K562 (cell line): Measurements from ENCODE around the gene KLHDC7A. TPM values are rescaled to one million over a fixed set of nuclear protein-coding genes. Genes with fewer than 3 reads are reported as not detected.

Experiments
- ADNP ChIP-seq: fragments of 200-800 bp; sonication (Bioruptor generic); IDR thresholded peaks from 2 replicates; pipeline ENCODE4 v1.6.1; 2016; ENCODE audit warnings: missing genetic modification characterization, missing compliant biosample characterization
- ARHGAP35 ChIP-seq: fragments of 450-650 bp; IDR thresholded peaks from 2 replicates; pipeline ENCODE4 v1.6.1; 2018; ENCODE audit not compliant: partially characterized antibody
- BACH1 ChIP-seq: fragments of 200-800 bp; sonication (Bioruptor generic); IDR thresholded peaks from 2 replicates; pipeline ENCODE4 v1.6.1; 2016; ENCODE audit warnings: missing genetic modification characterization, missing compliant biosample characterization
- BHLHE40 ChIP-seq: IDR thresholded peaks from 2 replicates; pipeline ENCODE4 v1.6.1; 2011; ENCODE audit warnings: low read length, improper control_type of control experiment
- BRCA1 ChIP-seq, 2 experiments: fragments of 450-650 bp in 1 of 2; sonication (generic) in 1 of 2; formaldehyde crosslinking in 1 of 2; IDR thresholded peaks; 2 replicates each; pipeline versions ENCODE4 v1.5.0 to v1.6.1; 2017 to 2020; ENCODE audit warnings: mild to moderate bottlenecking in 1 of 2, missing genetic modification reagents in 1 of 2
- EWSR1 ChIP-seq: fragments of 450-650 bp; IDR thresholded peaks from 2 replicates; pipeline ENCODE4 v1.6.1; 2018; ENCODE audit warnings: borderline replicate concordance, mild to moderate bottlenecking, low read depth, moderate library complexity; ENCODE audit not compliant: partially characterized antibody
- JUND ChIP-seq, 2 experiments: IDR thresholded peaks; 2 replicates in 1 of 2; 3 replicates in 1 of 2; pipeline ENCODE4 v1.6.1; 2011; ENCODE audit warnings: borderline replicate concordance in 2 of 2, low read depth in 2 of 2, low read length in 2 of 2, improper control_type of control experiment in 1 of 2, missing biosample characterization in 1 of 2, missing genetic modification characterization in 1 of 2, missing genetic modification reagents in 1 of 2
- MAFG ChIP-seq: fragments of 450-650 bp; conservative IDR thresholded peaks from 2 replicates; pipeline ENCODE4 v1.6.1; 2016; ENCODE audit warnings: missing genetic modification characterization, missing compliant biosample characterization
- NFXL1 ChIP-seq: fragments of 450-650 bp; formaldehyde crosslinking; IDR thresholded peaks from 2 replicates; pipeline ENCODE4 v1.4.0; 2021; ENCODE audit warnings: mild to moderate bottlenecking
- POU5F1 ChIP-seq: fragments of 150-350 bp; IDR thresholded peaks from 2 replicates; pipeline ENCODE4 v1.6.1; 2014; ENCODE audit warnings: borderline replicate concordance, low read length, low read depth, mild to moderate bottlenecking; ENCODE audit not compliant: partially characterized antibody
- SOX6 ChIP-seq: fragments of 450-650 bp; IDR thresholded peaks from 2 replicates; pipeline ENCODE4 v1.6.1; 2014; ENCODE audit warnings: mild to moderate bottlenecking
- TARDBP ChIP-seq: fragments of 450-650 bp; IDR thresholded peaks from 2 replicates; pipeline ENCODE4 v1.6.1; 2016
- ZBED1 ChIP-seq: IDR thresholded peaks from 2 replicates; pipeline ENCODE4 v1.6.1; 2014
- ZNF324 ChIP-seq: fragments of 250-450 bp; sonication (Bioruptor Pico); IDR thresholded peaks from 2 replicates; pipeline ENCODE4 v1.4.0; 2020; ENCODE audit warnings: mild to moderate bottlenecking
- polyA plus RNA-seq, 8 experiments: library from polyadenylated mRNA; depleted of rRNA in 4 of 8; stranded (reverse) in 5 of 8; unstranded in 3 of 8; fragments of >200 nt; fragmentation: Nextera tagmentation in 2 of 8; fragmentation: Illumina TruSeq in 1 of 8; extraction: Ambion mirVana in 2 of 8; extraction: Trizol in 1 of 8; gene quantifications; 2 replicates each; pipeline versions ENCODE4 v1.2.1 to v1.2.3, GENCODE V29; 2011 to 2014; ENCODE audit warnings: inconsistent platforms in 1 of 8, missing spikeins in 1 of 8
- total RNA-seq, 7 experiments: library from RNA; depleted of rRNA in 6 of 7; stranded (reverse); fragments of >200 nt in 6 of 7; fragmentation: Illumina TruSeq in 2 of 7; extraction: Trizol in 2 of 7; gene quantifications; 2 replicates each; pipeline versions ENCODE4 v1.2.1 to v1.2.3, GENCODE V29; 2011 to 2021; ENCODE audit warnings: low replicate concordance in 1 of 7
- TF ChIP-seq, protein P1 (sequence below): IDR thresholded peaks from 2 replicates; pipeline ENCODE4 v1.6.1; 2011; ENCODE audit not compliant: insufficient read length; ENCODE audit errors: extremely low read depth
- TF ChIP-seq, protein P2 (sequence below): fragments of 450-650 bp; IDR thresholded peaks from 2 replicates; pipeline ENCODE4 v1.6.1; 2016; ENCODE audit warnings: mild to moderate bottlenecking
- TF ChIP-seq, protein P3 (sequence below), 2 experiments: fragments of 450-650 bp in 1 of 2; IDR thresholded peaks; 2 replicates each; pipeline ENCODE4 v1.6.1; 2011 to 2017; ENCODE audit warnings: low read depth in 2 of 2, antibody characterized with exemption in 1 of 2, borderline replicate concordance in 1 of 2, low read length in 1 of 2, mild to moderate bottlenecking in 1 of 2, mixed read lengths in 1 of 2; ENCODE audit not compliant: control insufficient read depth in 1 of 2
- TF ChIP-seq, protein P4 (sequence below): fragments of 450-650 bp; IDR thresholded peaks from 2 replicates; pipeline ENCODE4 v1.6.1; 2017; ENCODE audit warnings: antibody characterized with exemption

KLHDC7A gene
- total and polyA plus RNA-seq, 9 of the 15 experiments (the other 6 are each of a cell fraction or from before 2014, with no cell fraction given) = 0.01 to 0.02 (median 0.01) TPM; not detected in 6

DNA sequence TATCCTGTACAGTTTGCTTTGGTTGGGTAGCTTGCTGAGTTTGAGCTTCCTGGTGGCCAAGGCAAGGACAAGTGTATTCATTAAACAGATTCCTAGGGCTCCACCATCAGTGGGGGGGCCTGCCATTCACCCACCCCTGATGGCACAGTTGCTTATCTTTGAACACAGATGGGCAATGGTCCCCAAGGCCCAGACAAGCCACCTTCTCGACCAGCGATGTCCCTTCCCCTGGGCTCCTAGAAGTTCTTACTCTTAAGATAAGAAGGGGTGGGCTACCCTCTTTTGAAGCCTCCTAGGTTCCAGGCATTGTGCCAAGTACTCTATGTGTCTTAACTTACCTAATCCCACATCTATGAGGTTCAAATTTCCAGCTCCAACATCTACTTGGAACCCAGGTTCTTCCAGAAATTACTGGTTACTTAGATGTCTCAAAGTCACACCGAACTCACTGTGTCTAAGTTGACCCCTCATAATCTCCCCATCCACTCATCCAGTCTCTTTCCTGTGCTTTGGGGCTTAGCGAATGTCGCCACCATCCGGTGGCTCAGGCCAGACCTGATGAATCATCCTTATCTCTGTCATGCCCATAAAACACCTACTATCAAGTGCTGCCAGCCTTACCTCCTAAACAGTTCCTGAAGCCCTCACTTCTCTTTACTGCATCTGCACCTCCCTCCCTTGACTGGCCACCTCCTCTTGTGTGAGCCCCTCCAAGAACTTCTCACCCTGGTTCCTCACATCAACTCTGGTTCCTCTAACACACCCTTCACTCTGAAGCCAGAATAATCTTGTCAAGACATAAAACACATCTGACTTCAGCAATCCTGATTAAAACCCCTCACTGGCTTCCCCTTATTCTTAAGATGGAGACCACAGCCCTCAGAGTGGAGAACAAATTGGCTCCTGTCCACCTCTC, 50.1 kb downstream of the KLHDC7A start (continued):
- peak; percentile 27; the same call in 1 of the 2 replicates for TF ChIP-seq BHLHE40
- TF ChIP-seq BRCA1 (IDR thresholded peaks at IDR 0.05) = no peak
- TF ChIP-seq BRCA1 (CRISPR knock-in tag; IDR thresholded peaks at IDR 0.05) = no peak
- no peak for TF ChIP-seq NFXL1 (CRISPR knock-in tag)
- no peak for TF ChIP-seq ARHGAP35
- TF ChIP-seq ZBED1 = no peak
- TF ChIP-seq, protein P1, sequence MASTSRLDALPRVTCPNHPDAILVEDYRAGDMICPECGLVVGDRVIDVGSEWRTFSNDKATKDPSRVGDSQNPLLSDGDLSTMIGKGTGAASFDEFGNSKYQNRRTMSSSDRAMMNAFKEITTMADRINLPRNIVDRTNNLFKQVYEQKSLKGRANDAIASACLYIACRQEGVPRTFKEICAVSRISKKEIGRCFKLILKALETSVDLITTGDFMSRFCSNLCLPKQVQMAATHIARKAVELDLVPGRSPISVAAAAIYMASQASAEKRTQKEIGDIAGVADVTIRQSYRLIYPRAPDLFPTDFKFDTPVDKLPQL = no peak
- 0 out of 2 replicates have a peak, but pooled peaks have one; percentile 35 for TF ChIP-seq MAFG (tag)
- no peak for TF ChIP-seq POU5F1
- no peak for TF ChIP-seq BACH1
- no peak for TF ChIP-seq ZNF324 (CRISPR knock-in tag)
- TF ChIP-seq, protein P2, sequence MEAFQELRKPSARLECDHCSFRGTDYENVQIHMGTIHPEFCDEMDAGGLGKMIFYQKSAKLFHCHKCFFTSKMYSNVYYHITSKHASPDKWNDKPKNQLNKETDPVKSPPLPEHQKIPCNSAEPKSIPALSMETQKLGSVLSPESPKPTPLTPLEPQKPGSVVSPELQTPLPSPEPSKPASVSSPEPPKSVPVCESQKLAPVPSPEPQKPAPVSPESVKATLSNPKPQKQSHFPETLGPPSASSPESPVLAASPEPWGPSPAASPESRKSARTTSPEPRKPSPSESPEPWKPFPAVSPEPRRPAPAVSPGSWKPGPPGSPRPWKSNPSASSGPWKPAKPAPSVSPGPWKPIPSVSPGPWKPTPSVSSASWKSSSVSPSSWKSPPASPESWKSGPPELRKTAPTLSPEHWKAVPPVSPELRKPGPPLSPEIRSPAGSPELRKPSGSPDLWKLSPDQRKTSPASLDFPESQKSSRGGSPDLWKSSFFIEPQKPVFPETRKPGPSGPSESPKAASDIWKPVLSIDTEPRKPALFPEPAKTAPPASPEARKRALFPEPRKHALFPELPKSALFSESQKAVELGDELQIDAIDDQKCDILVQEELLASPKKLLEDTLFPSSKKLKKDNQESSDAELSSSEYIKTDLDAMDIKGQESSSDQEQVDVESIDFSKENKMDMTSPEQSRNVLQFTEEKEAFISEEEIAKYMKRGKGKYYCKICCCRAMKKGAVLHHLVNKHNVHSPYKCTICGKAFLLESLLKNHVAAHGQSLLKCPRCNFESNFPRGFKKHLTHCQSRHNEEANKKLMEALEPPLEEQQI = no peak
- TF ChIP-seq TARDBP = no peak
- TF ChIP-seq, protein P3, sequence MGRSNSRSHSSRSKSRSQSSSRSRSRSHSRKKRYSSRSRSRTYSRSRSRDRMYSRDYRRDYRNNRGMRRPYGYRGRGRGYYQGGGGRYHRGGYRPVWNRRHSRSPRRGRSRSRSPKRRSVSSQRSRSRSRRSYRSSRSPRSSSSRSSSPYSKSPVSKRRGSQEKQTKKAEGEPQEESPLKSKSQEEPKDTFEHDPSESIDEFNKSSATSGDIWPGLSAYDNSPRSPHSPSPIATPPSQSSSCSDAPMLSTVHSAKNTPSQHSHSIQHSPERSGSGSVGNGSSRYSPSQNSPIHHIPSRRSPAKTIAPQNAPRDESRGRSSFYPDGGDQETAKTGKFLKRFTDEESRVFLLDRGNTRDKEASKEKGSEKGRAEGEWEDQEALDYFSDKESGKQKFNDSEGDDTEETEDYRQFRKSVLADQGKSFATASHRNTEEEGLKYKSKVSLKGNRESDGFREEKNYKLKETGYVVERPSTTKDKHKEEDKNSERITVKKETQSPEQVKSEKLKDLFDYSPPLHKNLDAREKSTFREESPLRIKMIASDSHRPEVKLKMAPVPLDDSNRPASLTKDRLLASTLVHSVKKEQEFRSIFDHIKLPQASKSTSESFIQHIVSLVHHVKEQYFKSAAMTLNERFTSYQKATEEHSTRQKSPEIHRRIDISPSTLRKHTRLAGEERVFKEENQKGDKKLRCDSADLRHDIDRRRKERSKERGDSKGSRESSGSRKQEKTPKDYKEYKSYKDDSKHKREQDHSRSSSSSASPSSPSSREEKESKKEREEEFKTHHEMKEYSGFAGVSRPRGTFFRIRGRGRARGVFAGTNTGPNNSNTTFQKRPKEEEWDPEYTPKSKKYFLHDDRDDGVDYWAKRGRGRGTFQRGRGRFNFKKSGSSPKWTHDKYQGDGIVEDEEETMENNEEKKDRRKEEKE (IDR thresholded peaks at IDR 0.05; ENCODE audit: borderline replicate concordance in 1 of 2, control insufficient read depth in 1 of 2, low read depth in 2 of 2, low read length in 1 of 2) = no peak
- TF ChIP-seq EWSR1 = no peak
- no peak for TF ChIP-seq ADNP
- TF ChIP-seq, protein P4, sequence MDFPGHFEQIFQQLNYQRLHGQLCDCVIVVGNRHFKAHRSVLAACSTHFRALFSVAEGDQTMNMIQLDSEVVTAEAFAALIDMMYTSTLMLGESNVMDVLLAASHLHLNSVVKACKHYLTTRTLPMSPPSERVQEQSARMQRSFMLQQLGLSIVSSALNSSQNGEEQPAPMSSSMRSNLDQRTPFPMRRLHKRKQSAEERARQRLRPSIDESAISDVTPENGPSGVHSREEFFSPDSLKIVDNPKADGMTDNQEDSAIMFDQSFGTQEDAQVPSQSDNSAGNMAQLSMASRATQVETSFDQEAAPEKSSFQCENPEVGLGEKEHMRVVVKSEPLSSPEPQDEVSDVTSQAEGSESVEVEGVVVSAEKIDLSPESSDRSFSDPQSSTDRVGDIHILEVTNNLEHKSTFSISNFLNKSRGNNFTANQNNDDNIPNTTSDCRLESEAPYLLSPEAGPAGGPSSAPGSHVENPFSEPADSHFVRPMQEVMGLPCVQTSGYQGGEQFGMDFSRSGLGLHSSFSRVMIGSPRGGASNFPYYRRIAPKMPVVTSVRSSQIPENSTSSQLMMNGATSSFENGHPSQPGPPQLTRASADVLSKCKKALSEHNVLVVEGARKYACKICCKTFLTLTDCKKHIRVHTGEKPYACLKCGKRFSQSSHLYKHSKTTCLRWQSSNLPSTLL = no peak
- TF ChIP-seq JUND (IDR thresholded peaks at IDR 0.05; ENCODE audit: borderline replicate concordance, low read depth, low read length) = peak; percentile 99
- peak; percentile 99 for TF ChIP-seq JUND (tag; IDR thresholded peaks at IDR 0.05; ENCODE audit: borderline replicate concordance, low read depth, low read length)
- peak; percentile 67 for TF ChIP-seq SOX6
